SU-DHL-6 (cell line): ENCODE results near the gene PTPRA.

ENCODE experiments used
- EZH2phosphoT487 ChIP-seq: fragments of 200-600 bp; sonication (generic), shearing (Covaris generic); conservative IDR thresholded peaks from 2 replicates; pipeline ENCODE4 v1.6.1; 2018; ENCODE audit warnings: mild to moderate bottlenecking, antibody characterized with exemption, low read length, moderate library complexity, mixed read lengths
- TF ChIP-seq, protein P1 (sequence below): fragments of 200-600 bp; sonication (generic); IDR thresholded peaks from one replicate; pipeline ENCODE4 v1.5.1; 2017; ENCODE audit warnings: antibody characterized with exemption, mild to moderate bottlenecking, low read length, moderate library complexity; ENCODE audit not compliant: insufficient read depth, poor library complexity, severe bottlenecking

GRCh38 chr20:3042625-3043024, 169.3 kb downstream of the PTPRA start:
- TF ChIP-seq EZH2phosphoT487: no peak
- TF ChIP-seq, protein P1, sequence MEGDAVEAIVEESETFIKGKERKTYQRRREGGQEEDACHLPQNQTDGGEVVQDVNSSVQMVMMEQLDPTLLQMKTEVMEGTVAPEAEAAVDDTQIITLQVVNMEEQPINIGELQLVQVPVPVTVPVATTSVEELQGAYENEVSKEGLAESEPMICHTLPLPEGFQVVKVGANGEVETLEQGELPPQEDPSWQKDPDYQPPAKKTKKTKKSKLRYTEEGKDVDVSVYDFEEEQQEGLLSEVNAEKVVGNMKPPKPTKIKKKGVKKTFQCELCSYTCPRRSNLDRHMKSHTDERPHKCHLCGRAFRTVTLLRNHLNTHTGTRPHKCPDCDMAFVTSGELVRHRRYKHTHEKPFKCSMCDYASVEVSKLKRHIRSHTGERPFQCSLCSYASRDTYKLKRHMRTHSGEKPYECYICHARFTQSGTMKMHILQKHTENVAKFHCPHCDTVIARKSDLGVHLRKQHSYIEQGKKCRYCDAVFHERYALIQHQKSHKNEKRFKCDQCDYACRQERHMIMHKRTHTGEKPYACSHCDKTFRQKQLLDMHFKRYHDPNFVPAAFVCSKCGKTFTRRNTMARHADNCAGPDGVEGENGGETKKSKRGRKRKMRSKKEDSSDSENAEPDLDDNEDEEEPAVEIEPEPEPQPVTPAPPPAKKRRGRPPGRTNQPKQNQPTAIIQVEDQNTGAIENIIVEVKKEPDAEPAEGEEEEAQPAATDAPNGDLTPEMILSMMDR: no peak
